B cell (primary cell): Measurements from ENCODE around the gene DVL1. TPM values are rescaled to one million over a fixed set of nuclear protein-coding genes. Genes with fewer than 3 reads are reported as not detected.

ENCODE experiments used
- ATAC-seq: fragments of 200-7000 bp; cut with Tn5 transposase; one replicate; pipeline ENCODE4 v1.10.0; 2021; ENCODE audit warnings: low read depth, mild to moderate bottlenecking, moderate number of reproducible peaks, moderate library complexity
- CTCF ChIA-PET: fragments of 350-600 bp; sonication (Branson Sonifier 250); formaldehyde crosslinking; loops from one replicate; lab custom pipeline; 2021; ENCODE audit warnings: antibody characterized with exemption, inconsistent platforms; lab: Charles Lee
- POLR2A ChIA-PET: fragments of 350-600 bp; sonication (Branson Sonifier 250); formaldehyde crosslinking; loops from one replicate; lab custom pipeline; 2021; ENCODE audit warnings: antibody characterized with exemption; lab: Charles Lee
- DNase-seq: peaks from one replicate; pipeline ENCODE4 v3.0.0; 2013
- H2AFZ ChIP-seq: 2 replicates; pipeline ENCODE4 v1.6.1; 2012; ENCODE audit warnings: mild to moderate bottlenecking, low read depth, low read length; ENCODE audit not compliant: insufficient read depth, poor library complexity, severe bottlenecking
- H3K27ac ChIP-seq, 2 donors: 1 replicate in 1 of 2; 2 replicates in 1 of 2; pipeline ENCODE4 v1.5.1; 2012 to 2013; ENCODE audit warnings: low read length in 2 of 2, mild to moderate bottlenecking in 2 of 2, moderate library complexity in 1 of 2
- H3K27me3 ChIP-seq, 4 experiments: fragments of 200-600 bp in 1 of 4; sonication (generic) in 1 of 4; replicated peaks in 1 of 4; 1 replicate in 2 of 4; 2 replicates in 2 of 4; pipeline versions ENCODE4 v1.6.1 to v1.7.0; 2013 to 2016; ENCODE audit warnings: low read length in 3 of 4, mild to moderate bottlenecking in 2 of 4, mixed read lengths in 1 of 4, moderate library complexity in 1 of 4; ENCODE audit not compliant: insufficient read depth in 4 of 4, control insufficient read depth in 3 of 4; ENCODE audit errors: control extremely low read depth in 1 of 4
- H3K36me3 ChIP-seq, 2 experiments: replicated peaks in 1 of 2; 1 replicate in 1 of 2; 2 replicates in 1 of 2; pipeline versions ENCODE4 v1.6.1 to v1.7.1; 2013; ENCODE audit warnings: low read length in 1 of 2; ENCODE audit not compliant: insufficient read depth in 2 of 2, control insufficient read depth in 1 of 2; ENCODE audit errors: control extremely low read depth in 1 of 2, extremely low read depth in 1 of 2
- H3K4me1 ChIP-seq, 2 donors: fragments of 200-600 bp in 1 of 2; sonication (generic) in 1 of 2; 1 replicate in 1 of 2; 2 replicates in 1 of 2; pipeline versions ENCODE4 v1.5.1 to v1.6.1; 2013 to 2017; ENCODE audit warnings: low read length in 2 of 2; ENCODE audit not compliant: control insufficient read depth in 2 of 2, insufficient read depth in 2 of 2
- H3K4me2 ChIP-seq: replicated peaks from 2 replicates; pipeline ENCODE3; 2012; ENCODE audit warnings: mild to moderate bottlenecking, low read depth, low read length; ENCODE audit not compliant: poor library complexity, severe bottlenecking
- H3K4me3 ChIP-seq, 5 experiments: fragments of 200-600 bp in 1 of 5; sonication (generic) in 1 of 5; 1 replicate in 3 of 5; 2 replicates in 2 of 5; pipeline versions ENCODE4 v1.5.1 to v1.7.0; 2011 to 2016; ENCODE audit warnings: low read length in 4 of 5, mild to moderate bottlenecking in 4 of 5, low read depth in 2 of 5, control low read depth in 1 of 5, moderate library complexity in 1 of 5; ENCODE audit not compliant: insufficient read depth in 1 of 5; ENCODE audit errors: control extremely low read depth in 1 of 5, extremely low read depth in 1 of 5
- H3K79me2 ChIP-seq: fragments of 200-600 bp; sonication (generic); one replicate; pipeline ENCODE4 v1.6.0; 2016; ENCODE audit warnings: low read length; ENCODE audit not compliant: control insufficient read depth, insufficient read depth
- H3K9ac ChIP-seq: fragments of 200-600 bp; sonication (generic); 2 replicates; pipeline ENCODE4 v1.6.1; 2017; ENCODE audit warnings: mild to moderate bottlenecking, low read length, moderate library complexity
- H3K9me3 ChIP-seq, 3 donors: one replicate each; pipeline versions ENCODE4 v1.6.1 to v1.7.1; 2013; ENCODE audit warnings: low read length in 2 of 3; ENCODE audit not compliant: control insufficient read depth in 2 of 3, insufficient read depth in 1 of 3; ENCODE audit errors: control extremely low read depth in 1 of 3
- H4K20me1 ChIP-seq: 2 replicates; pipeline ENCODE4 v1.6.0; 2012; ENCODE audit warnings: mild to moderate bottlenecking, low read length; ENCODE audit not compliant: insufficient read depth, control insufficient read depth, poor library complexity, severe bottlenecking
- H3K27ac Mint-ChIP-seq: one replicate; pipeline ENCODE4 v1.8.0; 2021; ENCODE audit warnings: mixed read lengths
- H3K27me3 Mint-ChIP-seq: one replicate; pipeline ENCODE4 v1.8.0; 2021; ENCODE audit warnings: mixed read lengths
- H3K4me1 Mint-ChIP-seq: one replicate; pipeline ENCODE4 v1.8.0; 2021; ENCODE audit warnings: mixed read lengths
- H3K4me3 Mint-ChIP-seq: one replicate; pipeline ENCODE4 v1.8.0; 2021; ENCODE audit warnings: mixed read lengths
- H3K9me3 Mint-ChIP-seq: one replicate; pipeline ENCODE4 v1.8.0; 2022; ENCODE audit warnings: mixed read lengths; ENCODE audit not compliant: insufficient read depth
- EZH2 ChIP-seq: IDR thresholded peaks from 2 replicates; pipeline ENCODE4 v1.6.1; 2012; ENCODE audit warnings: borderline replicate concordance, low read depth, mild to moderate bottlenecking, moderate library complexity, low read length; ENCODE audit not compliant: insufficient read depth, poor library complexity, severe bottlenecking
- WGBS: methylation state at CpG from one replicate; pipeline ENCODE4 v1.1.5; 2013; ENCODE audit warnings: missing lambda C conversion rate; ENCODE audit not compliant: insufficient coverage; 5-methylcytosine and 5-hydroxymethylcytosine counted together
- intact Hi-C: fragments of 100-400 bp; cut with micrococcal nuclease; formaldehyde crosslinking; loops from one replicate; pipeline ENCODE4 v1.10.0; 2022
- polyA plus RNA-seq: library from polyadenylated mRNA; depleted of rRNA; stranded (reverse); fragments of >200 nt; gene quantifications from 2 replicates; pipeline ENCODE4 v1.2.3, GENCODE V29; 2012
- total RNA-seq, 2 donors: library from RNA; stranded (reverse); fragments of 120-200 nt in 1 of 2; gene quantifications; 1 replicate in 1 of 2; 2 replicates in 1 of 2; pipeline versions ENCODE4 v1.2.3 to v1.2.4, GENCODE V29; 2013 to 2022
- TF ChIP-seq, protein P1 (sequence below): fragments of 200-600 bp; IDR thresholded peaks from one replicate; pipeline ENCODE4 v1.8.0; 2022; ENCODE audit warnings: antibody characterized with exemption, mild to moderate bottlenecking

DVL1 gene
- total and polyA plus RNA-seq, 2 donors (not counting 1 experiment from before 2014, with no cell fraction given), result 46.1 to 53.5 TPM

DNA sequence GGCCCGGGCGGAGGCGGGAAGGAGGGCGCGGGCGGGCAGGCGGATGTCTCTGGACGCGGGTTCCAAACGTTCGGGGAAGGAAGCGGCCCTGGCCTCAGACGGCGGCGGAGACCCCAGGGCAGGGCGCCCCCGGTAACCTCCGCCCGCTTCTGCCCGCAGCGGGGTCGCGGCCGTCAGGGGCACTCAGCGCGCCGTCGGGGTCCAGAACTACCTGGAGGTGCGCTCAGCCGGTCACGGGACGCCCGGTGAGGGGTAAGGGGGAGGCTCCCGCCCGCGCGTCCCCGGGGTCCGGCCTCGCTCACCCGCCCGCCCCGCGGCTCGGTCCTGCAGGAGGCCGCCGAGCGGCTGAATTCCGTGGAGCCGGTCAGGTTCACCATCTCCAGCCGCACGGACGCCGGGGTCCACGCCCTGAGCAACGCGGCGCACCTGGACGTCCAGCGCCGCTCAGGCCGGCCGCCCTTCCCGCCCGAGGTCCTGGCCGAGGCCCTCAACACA lies 40.4 kb downstream of the DVL1 start:
- H3K9ac ChIP-seq, result peak overlapping the region; percentile 87
- TF ChIP-seq EZH2, result no peak
- TF ChIP-seq, protein P1, sequence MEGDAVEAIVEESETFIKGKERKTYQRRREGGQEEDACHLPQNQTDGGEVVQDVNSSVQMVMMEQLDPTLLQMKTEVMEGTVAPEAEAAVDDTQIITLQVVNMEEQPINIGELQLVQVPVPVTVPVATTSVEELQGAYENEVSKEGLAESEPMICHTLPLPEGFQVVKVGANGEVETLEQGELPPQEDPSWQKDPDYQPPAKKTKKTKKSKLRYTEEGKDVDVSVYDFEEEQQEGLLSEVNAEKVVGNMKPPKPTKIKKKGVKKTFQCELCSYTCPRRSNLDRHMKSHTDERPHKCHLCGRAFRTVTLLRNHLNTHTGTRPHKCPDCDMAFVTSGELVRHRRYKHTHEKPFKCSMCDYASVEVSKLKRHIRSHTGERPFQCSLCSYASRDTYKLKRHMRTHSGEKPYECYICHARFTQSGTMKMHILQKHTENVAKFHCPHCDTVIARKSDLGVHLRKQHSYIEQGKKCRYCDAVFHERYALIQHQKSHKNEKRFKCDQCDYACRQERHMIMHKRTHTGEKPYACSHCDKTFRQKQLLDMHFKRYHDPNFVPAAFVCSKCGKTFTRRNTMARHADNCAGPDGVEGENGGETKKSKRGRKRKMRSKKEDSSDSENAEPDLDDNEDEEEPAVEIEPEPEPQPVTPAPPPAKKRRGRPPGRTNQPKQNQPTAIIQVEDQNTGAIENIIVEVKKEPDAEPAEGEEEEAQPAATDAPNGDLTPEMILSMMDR, result no peak
- peak overlapping the region; percentile 90 for H3K4me3 Mint-ChIP-seq
- H3K4me3 ChIP-seq, result peak overlapping the region; percentile 6 to 84 (median 77)
- no peaks in the 10 kb centered on the region for H3K9me3 ChIP-seq
- no peak for DNase-seq
- H3K27me3 Mint-ChIP-seq, result no peaks in the 10 kb centered on the region
- peaks cover 34 to 43% of the 10 kb centered on the region in 2 donors for H3K4me1 ChIP-seq
- H2AFZ ChIP-seq, result peak overlapping the region; percentile 93
- peaks cover 0 to 25% of the 10 kb centered on the region in 2 experiments for H3K36me3 ChIP-seq
- H3K4me2 ChIP-seq, result peak overlapping the region; percentile 99
- no peaks in the 10 kb centered on the region for H3K9me3 Mint-ChIP-seq
- POLR2A ChIA-PET, result no interaction called here
- H3K27ac Mint-ChIP-seq, result peak overlapping the region; percentile 90
- peaks cover 34% of the 10 kb centered on the region for H3K79me2 ChIP-seq
- no peaks in the 10 kb centered on the region for H3K27me3 ChIP-seq
- ATAC-seq, result no peak
- intact Hi-C loops, result loop anchor here (1.0 to 5.0 kb wide), 5 partner anchors 15 to 297 kb away; partner anchors contain the start of genes B3GALT6, C1orf159, CPTP and INTS11
- CTCF ChIA-PET, result interaction anchor here (1.0 kb wide), 1 partner anchor 12 kb away, joined by 3 read pairs; no protein-coding TSS in a partner anchor
- peak overlapping the region; percentile 24 to 85 for H3K27ac ChIP-seq
- WGBS, result under 1% methylated on average over 66 of the region's 66 CpGs
- peaks cover 31% of the 10 kb centered on the region for H3K4me1 Mint-ChIP-seq
- H4K20me1 ChIP-seq, result peaks cover 36% of the 10 kb centered on the region

DNA sequence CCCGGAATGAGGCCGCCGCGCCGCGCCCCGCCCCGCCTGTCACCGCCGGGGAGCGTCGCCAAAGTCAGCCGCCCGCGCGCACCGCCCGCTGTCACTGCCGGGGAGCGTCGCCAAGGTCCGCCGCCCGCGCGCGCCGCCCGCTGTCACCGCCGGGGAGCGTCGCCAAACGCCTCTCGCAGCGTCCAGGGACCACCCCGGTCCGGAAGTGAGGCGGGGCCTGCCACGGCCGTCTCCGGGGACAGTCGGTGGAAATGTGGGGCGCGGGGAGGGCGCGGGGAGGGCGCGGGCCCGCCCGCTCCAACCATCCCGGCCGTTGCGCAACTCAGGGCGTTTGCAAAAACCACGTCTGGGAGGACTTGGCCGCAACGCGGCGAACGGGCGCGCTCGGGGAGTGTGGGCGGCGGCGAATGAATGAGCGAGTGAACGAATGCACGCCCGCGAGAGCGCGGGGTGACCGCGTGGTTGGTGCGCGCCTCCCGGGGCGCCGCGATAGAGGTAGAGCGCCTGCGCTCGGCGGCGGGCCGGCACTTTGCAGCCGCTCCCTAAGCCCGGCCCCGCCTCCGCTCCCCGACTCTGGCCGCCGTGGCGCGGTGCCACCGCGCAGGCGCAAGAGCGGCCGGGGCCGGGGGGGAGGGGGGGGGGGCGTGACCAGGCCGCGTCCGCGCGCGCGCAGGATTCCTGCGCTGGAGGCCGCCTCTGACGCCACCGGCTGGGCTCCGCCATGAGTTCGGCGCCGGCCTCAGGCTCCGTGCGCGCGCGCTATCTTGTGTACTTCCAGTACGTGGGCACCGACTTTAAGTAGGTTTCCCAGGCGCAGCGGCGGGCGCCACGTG lies 41.1 kb downstream of the DVL1 start, which contains the start of the genes ACAP3 and PUSL1:
Gene ACAP3 (minus strand): TSS at position 8 of the 833 bp plus-strand sequence. CDS start 115 bp downstream, outside the sequence.
Gene PUSL1 (plus strand): TSS at position 675 of the 833 bp plus-strand sequence. CDS start 47 bp downstream, at position 722.
- intact Hi-C loops, result loop anchor here (1.0 to 5.0 kb wide), 5 partner anchors 16 to 296 kb away; partner anchors contain the start of genes B3GALT6, C1orf159, CPTP and INTS11
- Histone ChIP-seq H2AFZ (peak within 1 kb of the TSS; percentile 95), H4K20me1 (peaks cover 36% of the 10 kb centered on the region), H3K79me2 (peaks cover 39% of the 10 kb centered on the region), H3K4me1 (peaks cover 34 to 47% of the 10 kb centered on the region in 2 donors), H3K9ac (peak within 1 kb of the TSS; percentile 93), H3K9me3 (no peaks in the 10 kb centered on the region), H3K27ac (peak within 1 kb of the TSS; percentile 84 to 89), H3K4me2 (peak within 1 kb of the TSS; percentile 99), H3K36me3 (peaks cover 0 to 18% of the 10 kb centered on the region in 2 experiments), H3K27me3 (no peaks in the 10 kb centered on the region), H3K4me3 (peak within 1 kb of the TSS; percentile 31 to 92 (median 82))
- under 1% methylated on average over 110 of the region's 131 CpGs for WGBS
- peaks cover 33% of the 10 kb centered on the region for H3K4me1 Mint-ChIP-seq
- no peaks in the 10 kb centered on the region for H3K9me3 Mint-ChIP-seq
- TF ChIP-seq EZH2, result no peak
- ChIA-PET POLR2A (no interaction called here), CTCF (no interaction called here)
- no peaks in the 10 kb centered on the region for H3K27me3 Mint-ChIP-seq
- H3K27ac Mint-ChIP-seq, result peak within 1 kb of the TSS; percentile 95
- ATAC-seq, result peak; percentile 62
- DNase-seq, result peak; percentile 95
- peak within 1 kb of the TSS; percentile 90 for H3K4me3 Mint-ChIP-seq
